Tibial nerve (tissue), 4 donors: Measurements from ENCODE around the gene UBE2A. TPM values are rescaled to one million over a fixed set of nuclear protein-coding genes. Genes with fewer than 3 reads are reported as not detected.

Experiments
- DNase-seq, 2 donors: peaks; one replicate each; pipeline ENCODE4 v3.0.0-alpha.2; 2019; ENCODE audit warnings: low spot score in 2 of 2
- H3K27ac ChIP-seq, 4 donors: fragments of 200-600 bp; sonication (generic) in 3 of 4; one replicate each; pipeline ENCODE4 v1.5.1; 2017 to 2019; ENCODE audit warnings: mild to moderate bottlenecking in 1 of 4
- H3K27me3 ChIP-seq, 2 donors: fragments of 200-600 bp; sonication (generic) in 1 of 2; one replicate each; pipeline versions ENCODE4 v1.5.1 to v1.6.0; 2017 to 2019
- H3K36me3 ChIP-seq, 3 donors: fragments of 200-600 bp; sonication (generic); one replicate each; pipeline ENCODE4 v1.5.1; 2018 to 2019
- H3K4me1 ChIP-seq, 4 donors: fragments of 200-600 bp; sonication (generic) in 3 of 4; one replicate each; pipeline ENCODE4 v1.5.1; 2017 to 2019
- H3K4me3 ChIP-seq, 4 donors: fragments of 200-600 bp; sonication (generic) in 3 of 4; one replicate each; pipeline ENCODE4 v1.5.1; 2017 to 2019; ENCODE audit warnings: mild to moderate bottlenecking in 1 of 4, moderate library complexity in 1 of 4
- H3K9me3 ChIP-seq, 4 donors: fragments of 200-600 bp; sonication (generic) in 3 of 4; one replicate each; pipeline ENCODE4 v1.5.1; 2017 to 2019
- CTCF ChIP-seq, 5 experiments: fragments of 200-600 bp in 3 of 5; fragments of 450-650 bp in 2 of 5; sonication (generic) in 3 of 5; IDR thresholded peaks; one replicate each; pipeline ENCODE4 v1.5.1; 2016 to 2019; ENCODE audit warnings: antibody characterized with exemption in 5 of 5, mild to moderate bottlenecking in 3 of 5, moderate library complexity in 2 of 5
- EP300 ChIP-seq, 2 donors: sonication (generic); formaldehyde crosslinking; IDR thresholded peaks; one replicate each; pipeline ENCODE4 v1.6.1; 2017; ENCODE audit warnings: antibody characterized with exemption in 2 of 2, mild to moderate bottlenecking in 1 of 2
- POLR2A ChIP-seq, 2 donors: fragments of 450-650 bp; IDR thresholded peaks; one replicate each; pipeline ENCODE4 v1.6.1; 2017; ENCODE audit warnings: antibody characterized with exemption in 2 of 2, mild to moderate bottlenecking in 2 of 2, moderate library complexity in 2 of 2
- WGBS, 2 donors: methylation state at CpG; one replicate each; pipeline ENCODE4 v1.1.5; 2018; 5-methylcytosine and 5-hydroxymethylcytosine counted together
- total RNA-seq, 4 donors: library from RNA; depleted of rRNA; stranded (reverse); fragments of >200 nt; gene quantifications; one replicate each; pipeline ENCODE4 v1.1.0, GENCODE V29; 2016

The UBE2A gene
- total RNA-seq, 4 donors from 2014 or later = 31.8 to 62.5 (median 40.5) TPM

- peak overlapping the region; percentile 46 to 79 (median 68) for H3K4me3 ChIP-seq
- DNase-seq = no peak
- H3K4me1 ChIP-seq = no peaks in the 10 kb centered on the region
- H3K36me3 ChIP-seq = no peaks in the 10 kb centered on the region
- H3K27me3 ChIP-seq = no peaks in the 10 kb centered on the region
- 37 to 69% methylated on average over 7 of the region's 7 CpGs for WGBS, 2 donors
- H3K27ac ChIP-seq = peak overlapping the region; percentile 86 to 95 (median 90)
- TF ChIP-seq CTCF (IDR thresholded peaks at IDR 0.05) = no peak
- no peak for TF ChIP-seq EP300 (IDR thresholded peaks at IDR 0.05)
- TF ChIP-seq POLR2A (IDR thresholded peaks at IDR 0.05) = no peak
- no peaks in the 10 kb centered on the region for H3K9me3 ChIP-seq
These were observed 32.6 kb downstream of the UBE2A start for GRCh38 chrX:119607018-119607389.

- Histone ChIP-seq H3K27me3 (no peaks in the 10 kb centered on the region), H3K4me1 (no peaks in the 10 kb centered on the region), H3K4me3 (no peak overlapping the region), H3K27ac (no peak overlapping the region), H3K9me3 (no peaks in the 10 kb centered on the region), H3K36me3 (no peaks in the 10 kb centered on the region)
- no peak for DNase-seq
- 83 to 85% methylated on average over 13 of the region's 13 CpGs for WGBS, 2 donors
- TF ChIP-seq POLR2A (IDR thresholded peaks at IDR 0.05) (no peak), EP300 (IDR thresholded peaks at IDR 0.05) (no peak), CTCF (IDR thresholded peaks at IDR 0.05) (no peak)
These were observed 40.4 kb downstream of the UBE2A start for GRCh38 chrX:119614776-119615175.

- Histone ChIP-seq H3K27ac (no peak overlapping the region), H3K9me3 (no peaks in the 10 kb centered on the region), H3K4me1 (peaks cover 0 to 2% (median 0%) of the 10 kb centered on the region in 4 donors), H3K36me3 (no peaks in the 10 kb centered on the region), H3K27me3 (no peaks in the 10 kb centered on the region), H3K4me3 (no peak overlapping the region)
- no peak for DNase-seq
- TF ChIP-seq POLR2A (IDR thresholded peaks at IDR 0.05) = no peak
- no peak for TF ChIP-seq EP300 (IDR thresholded peaks at IDR 0.05)
- TF ChIP-seq CTCF (IDR thresholded peaks at IDR 0.05) = no peak
- WGBS, 2 donors = 53 to 63% methylated on average over 15 of the region's 15 CpGs
These were observed 43.3 kb downstream of the UBE2A start for GRCh38 chrX:119617517-119618164.

- Histone ChIP-seq H3K9me3 (no peaks in the 10 kb centered on the region), H3K27ac (no peak overlapping the region), H3K36me3 (no peaks in the 10 kb centered on the region), H3K4me1 (peaks cover 0 to 6% (median 0%) of the 10 kb centered on the region in 4 donors), H3K27me3 (no peaks in the 10 kb centered on the region), H3K4me3 (no peak overlapping the region)
- no peak for DNase-seq
- 69 to 88% methylated on average over 3 to 5 of the region's 5 CpGs for WGBS, 2 donors
- TF ChIP-seq POLR2A (IDR thresholded peaks at IDR 0.05) = no peak
- TF ChIP-seq EP300 (IDR thresholded peaks at IDR 0.05) = no peak
- TF ChIP-seq CTCF (IDR thresholded peaks at IDR 0.05) = no peak
These were observed 44.1 kb downstream of the UBE2A start for GRCh38 chrX:119618439-119618838.

GRCh38 chrX:119622356-119623232 is 48.2 kb downstream of the UBE2A start:
- H3K27ac ChIP-seq = no peak overlapping the region
- TF ChIP-seq CTCF (IDR thresholded peaks at IDR 0.05) (no peak), EP300 (IDR thresholded peaks at IDR 0.05) (no peak), POLR2A (IDR thresholded peaks at IDR 0.05) (no peak)
- H3K4me1 ChIP-seq = peaks cover 0 to 6% (median 0%) of the 10 kb centered on the region in 4 donors
- no peaks in the 10 kb centered on the region for H3K27me3 ChIP-seq
- no peak overlapping the region for H3K4me3 ChIP-seq
- H3K36me3 ChIP-seq = no peaks in the 10 kb centered on the region
- no peak for DNase-seq
- no peaks in the 10 kb centered on the region for H3K9me3 ChIP-seq
- WGBS, 2 donors = 45% methylated on average over 9 of the region's 9 CpGs
